ENCODE measurements around the gene MYO1E. TPM values are rescaled to one million over a fixed set of nuclear protein-coding genes. Genes with fewer than 3 reads are reported as not detected.
A peak's percentile ranks its signal among the peaks of the same experiment; 100 is the strongest.

Gene MYO1E
- total RNA-seq, 1 donor, result 336 TPM

GRCh38 chr15:59307165-59307537 is 65.5 kb downstream of the MYO1E start:
- peak overlapping the region; percentile 67 for H3K4me2 ChIP-seq (ENCODE audit: insufficient read depth, low read length)
- no peak overlapping the region for H2AFZ ChIP-seq (ENCODE audit: low read length)
- H3K27me3 ChIP-seq (ENCODE audit: insufficient read depth, low read length), result no peaks in the 10 kb centered on the region
- H3K36me3 ChIP-seq (ENCODE audit: insufficient read depth, low read length), result peaks cover 5% of the 10 kb centered on the region
- H3K4me3 ChIP-seq (ENCODE audit: insufficient read depth, low read length), result no peak overlapping the region
- peak overlapping the region; percentile 95 for H3K27ac ChIP-seq (ENCODE audit: low read depth, low read length)
- peaks cover 6% of the 10 kb centered on the region for H4K20me1 ChIP-seq (ENCODE audit: insufficient read depth, low read length)
- H3K9me3 ChIP-seq (ENCODE audit: low read depth, low read length), result no peaks in the 10 kb centered on the region
- no peak for TF ChIP-seq CTCF (IDR thresholded peaks at IDR 0.05; ENCODE audit: extremely low read depth, low read depth, low read length)
- peaks cover 38% of the 10 kb centered on the region for H3K4me1 ChIP-seq (ENCODE audit: insufficient read depth, low read length)
- H3K79me2 ChIP-seq (ENCODE audit: insufficient read depth, low read length), result peaks cover 70% of the 10 kb centered on the region
- DNase-seq (ENCODE audit: insufficient read length, low spot score, missing footprints), result no peak

DNA sequence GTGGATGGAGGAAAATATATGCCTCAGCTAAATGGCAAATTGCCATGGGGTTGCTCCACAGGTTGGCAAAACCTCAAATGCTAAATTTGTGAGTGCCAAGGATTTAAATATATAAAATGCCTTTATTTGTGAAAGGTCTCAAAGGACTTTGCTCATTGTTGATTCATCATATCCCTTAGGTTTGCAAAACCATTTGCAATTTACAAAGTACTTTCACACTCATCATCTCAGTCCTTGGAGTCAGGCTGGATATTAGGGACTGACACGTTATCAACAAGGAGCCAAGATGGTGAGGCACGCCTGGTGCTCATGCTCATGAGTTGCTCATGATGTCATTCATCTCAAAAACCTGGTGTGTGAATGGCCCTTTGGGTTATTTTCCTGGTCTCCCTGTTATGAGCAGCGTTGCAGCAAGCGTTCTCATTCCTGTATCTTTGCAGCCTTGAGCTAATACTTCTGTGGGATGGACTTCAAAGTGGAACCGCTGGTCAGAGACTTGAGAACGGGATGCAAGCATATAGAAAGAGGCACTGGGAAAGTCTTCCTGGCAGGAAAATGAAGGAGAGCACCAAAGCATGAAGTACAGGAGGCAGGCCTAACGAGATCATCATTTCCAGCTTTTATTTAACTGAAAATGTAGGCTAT is 66.0 kb downstream of the MYO1E start:
- no peak overlapping the region for H3K4me3 ChIP-seq (ENCODE audit: insufficient read depth, low read length)
- no peak for TF ChIP-seq CTCF (IDR thresholded peaks at IDR 0.05; ENCODE audit: extremely low read depth, low read depth, low read length)
- no peaks in the 10 kb centered on the region for H3K27me3 ChIP-seq (ENCODE audit: insufficient read depth, low read length)
- H3K4me1 ChIP-seq (ENCODE audit: insufficient read depth, low read length), result peaks cover 39% of the 10 kb centered on the region
- peaks cover 4% of the 10 kb centered on the region for H4K20me1 ChIP-seq (ENCODE audit: insufficient read depth, low read length)
- peaks cover 70% of the 10 kb centered on the region for H3K79me2 ChIP-seq (ENCODE audit: insufficient read depth, low read length)
- peak overlapping the region; percentile 95 for H3K27ac ChIP-seq (ENCODE audit: low read depth, low read length)
- H3K9me3 ChIP-seq (ENCODE audit: low read depth, low read length), result no peaks in the 10 kb centered on the region
- H2AFZ ChIP-seq (ENCODE audit: low read length), result no peak overlapping the region
- peak overlapping the region; percentile 67 for H3K4me2 ChIP-seq (ENCODE audit: insufficient read depth, low read length)
- peak; percentile 70 for DNase-seq (ENCODE audit: insufficient read length, low spot score, missing footprints)
- peaks cover 5% of the 10 kb centered on the region for H3K36me3 ChIP-seq (ENCODE audit: insufficient read depth, low read length)

DNA sequence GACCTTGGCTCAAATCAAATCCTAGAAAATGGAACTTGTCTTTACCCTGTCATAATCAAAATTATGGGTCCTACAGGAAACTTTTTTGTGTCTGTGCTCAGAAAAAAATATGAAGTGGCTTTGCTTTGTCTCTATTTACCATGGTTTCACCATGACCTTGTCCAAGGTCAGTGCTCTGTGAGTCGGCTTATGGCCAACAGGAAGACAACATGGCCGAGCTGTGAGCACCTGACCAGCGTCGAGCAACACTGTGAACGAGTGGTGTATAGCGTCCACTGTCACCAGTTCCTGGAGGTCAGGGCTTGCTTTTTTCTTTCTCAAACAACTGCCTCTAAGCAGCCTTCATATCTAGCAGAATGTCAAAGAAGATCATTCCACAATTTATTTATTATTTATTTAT is 67.9 kb downstream of the MYO1E start:
- no peak for DNase-seq (ENCODE audit: insufficient read length, low spot score, missing footprints)
- Histone ChIP-seq H3K4me2 (ENCODE audit: insufficient read depth, low read length) (peak overlapping the region; percentile 17), H3K27me3 (ENCODE audit: insufficient read depth, low read length) (no peaks in the 10 kb centered on the region), H4K20me1 (ENCODE audit: insufficient read depth, low read length) (no peaks in the 10 kb centered on the region), H3K4me1 (ENCODE audit: insufficient read depth, low read length) (peaks cover 57% of the 10 kb centered on the region), H3K4me3 (ENCODE audit: insufficient read depth, low read length) (no peak overlapping the region), H2AFZ (ENCODE audit: low read length) (no peak overlapping the region), H3K36me3 (ENCODE audit: insufficient read depth, low read length) (peaks cover 5% of the 10 kb centered on the region), H3K27ac (ENCODE audit: low read depth, low read length) (peak overlapping the region; percentile 95), H3K9me3 (ENCODE audit: low read depth, low read length) (no peaks in the 10 kb centered on the region), H3K79me2 (ENCODE audit: insufficient read depth, low read length) (peaks cover 64% of the 10 kb centered on the region)
- no peak for TF ChIP-seq CTCF (IDR thresholded peaks at IDR 0.05; ENCODE audit: extremely low read depth, low read depth, low read length)

- no peak for TF ChIP-seq CTCF (IDR thresholded peaks at IDR 0.05; ENCODE audit: extremely low read depth, low read depth, low read length)
- Histone ChIP-seq H3K36me3 (ENCODE audit: insufficient read depth, low read length) (peaks cover 5% of the 10 kb centered on the region), H3K27ac (ENCODE audit: low read depth, low read length) (peak overlapping the region; percentile 95), H3K4me1 (ENCODE audit: insufficient read depth, low read length) (peaks cover 62% of the 10 kb centered on the region), H3K27me3 (ENCODE audit: insufficient read depth, low read length) (no peaks in the 10 kb centered on the region), H3K79me2 (ENCODE audit: insufficient read depth, low read length) (peaks cover 64% of the 10 kb centered on the region), H2AFZ (ENCODE audit: low read length) (no peak overlapping the region), H3K9me3 (ENCODE audit: low read depth, low read length) (no peaks in the 10 kb centered on the region), H3K4me2 (ENCODE audit: insufficient read depth, low read length) (peak overlapping the region; percentile 34), H4K20me1 (ENCODE audit: insufficient read depth, low read length) (no peaks in the 10 kb centered on the region), H3K4me3 (ENCODE audit: insufficient read depth, low read length) (no peak overlapping the region)
- DNase-seq (ENCODE audit: insufficient read length, low spot score, missing footprints), result no peak
These were observed 68.5 kb downstream of the MYO1E start for GRCh38 chr15:59304034-59304795.

Data from osteoblast (primary cell).